Measurements from ENCODE around the gene SMIM9.

- no peak for TF ChIP-seq CTCF (IDR thresholded peaks at IDR 0.05; ENCODE audit: insufficient read depth, low read length)
- TF ChIP-seq POLR2AphosphoS5 (IDR thresholded peaks at IDR 0.05; ENCODE audit: low read depth): no peak
- TF ChIP-seq REST (IDR thresholded peaks at IDR 0.05; ENCODE audit: insufficient replicate concordance, low read depth): no peak
These were observed 20.7 kb downstream of the SMIM9 start for GRCh38 chrX:154813801-154814200.

Data from HL-60 (cell line).